GM18873 (cell line): ENCODE data around the gene ASB9.
"Not testable (repeated sequence)": the region's sequence is repeated elsewhere in the genome, so short reads cannot be mapped to it uniquely, and the experiment has no call there.

Experiments used
- ATAC-seq: cut with Tn5 transposase; IDR thresholded peaks from one replicate; pipeline ENCODE4 v1.9.1; 2021; ENCODE audit warnings: mild to moderate bottlenecking, moderate library complexity, moderate number of reproducible peaks; ENCODE audit not compliant: unreplicated experiment, low FRiP score

The ASB9 gene

GRCh38 chrX:15242899-15243555, 26.9 kb downstream of the ASB9 start:
- ATAC-seq = no peak

DNA sequence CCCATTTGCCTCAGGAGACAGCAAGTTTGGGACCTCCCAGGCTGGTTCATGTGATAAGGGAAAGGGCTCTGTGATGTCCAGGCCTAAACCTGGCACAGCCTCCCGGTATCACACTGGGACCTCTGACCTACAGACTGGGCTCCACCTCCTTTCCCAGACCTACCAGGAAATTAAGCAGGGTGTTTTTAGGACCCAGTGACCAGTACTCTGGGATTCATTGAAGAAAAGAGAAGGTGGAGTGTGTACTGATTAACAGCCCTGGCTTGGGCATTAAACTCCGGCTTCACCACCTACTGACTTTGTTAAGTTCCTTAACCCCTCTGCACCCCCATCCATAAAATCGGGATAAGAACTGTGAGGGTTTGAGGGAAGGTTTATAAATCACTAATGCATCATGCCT, 28.6 kb downstream of the ASB9 start:
- ATAC-seq = no peak

DNA sequence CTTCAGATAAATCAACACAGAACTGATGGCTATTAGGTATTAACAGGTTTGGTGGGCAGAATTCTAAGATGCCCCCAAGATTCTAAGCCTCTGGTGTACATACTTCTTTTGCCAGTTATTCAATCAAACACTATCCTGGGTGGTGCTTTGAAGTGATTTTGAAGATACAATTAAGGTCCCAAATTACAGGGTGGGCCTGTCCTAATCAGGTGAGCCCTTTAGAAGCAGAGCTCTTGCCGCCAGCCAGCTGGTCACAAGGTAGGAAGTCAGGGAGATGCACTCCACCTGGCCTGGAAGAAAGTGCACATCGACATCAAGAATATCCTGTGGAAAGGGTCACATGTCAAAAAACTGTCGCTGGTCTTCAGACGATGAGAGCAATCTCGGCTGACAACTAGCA, 29.5 kb downstream of the ASB9 start:
- ATAC-seq = no peak

- no peak for ATAC-seq
Observed at GRCh38 chrX:15236146-15236545, 33.7 kb downstream of the ASB9 start.

DNA sequence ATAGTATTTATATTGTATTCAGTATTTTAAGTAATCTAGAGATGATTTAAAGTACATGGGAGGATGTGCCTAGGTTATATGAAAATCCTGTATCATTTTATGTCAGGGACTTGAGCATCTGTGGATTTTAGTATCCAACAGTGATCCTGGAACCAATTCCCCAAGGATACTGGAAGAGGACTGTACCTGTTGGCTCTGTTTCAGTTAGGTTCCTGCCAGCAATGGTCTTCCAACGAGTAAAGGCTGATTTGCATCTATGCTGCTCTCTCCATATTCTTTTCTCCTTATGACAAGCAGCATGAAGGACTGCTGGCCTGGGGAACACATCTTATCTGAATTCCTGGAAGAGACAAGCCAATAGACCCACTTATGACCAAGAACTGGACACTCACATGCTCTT, 34.9 kb downstream of the ASB9 start:
- no peak for ATAC-seq

DNA sequence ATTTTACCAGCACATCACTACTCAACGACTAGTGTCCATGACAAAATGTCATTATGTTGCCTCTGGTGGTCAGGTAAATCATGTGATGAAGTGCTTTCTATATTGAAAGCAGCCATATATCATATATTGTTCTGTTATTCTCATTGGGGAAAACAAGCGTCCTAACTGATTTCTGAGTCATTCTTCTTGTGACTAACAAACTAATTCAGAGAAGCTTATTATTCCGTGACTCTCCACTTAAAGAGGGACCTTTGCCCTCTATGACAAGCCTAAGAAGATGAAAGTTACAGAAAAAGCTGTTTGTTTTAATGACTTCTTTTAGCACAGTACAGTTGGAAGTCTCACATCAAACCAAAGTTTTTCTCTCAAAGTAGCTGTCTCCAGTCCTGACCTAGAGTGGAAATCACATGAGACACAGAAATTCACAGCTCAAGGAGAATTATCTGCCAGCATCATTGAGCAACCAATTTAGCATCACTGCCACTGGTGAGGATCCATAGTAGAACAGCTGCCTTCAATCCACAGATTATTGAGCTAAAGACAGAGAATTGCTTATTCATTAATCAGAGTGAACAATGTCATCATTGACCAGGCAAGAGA, 36.4 kb downstream of the ASB9 start:
- ATAC-seq = no peak

DNA sequence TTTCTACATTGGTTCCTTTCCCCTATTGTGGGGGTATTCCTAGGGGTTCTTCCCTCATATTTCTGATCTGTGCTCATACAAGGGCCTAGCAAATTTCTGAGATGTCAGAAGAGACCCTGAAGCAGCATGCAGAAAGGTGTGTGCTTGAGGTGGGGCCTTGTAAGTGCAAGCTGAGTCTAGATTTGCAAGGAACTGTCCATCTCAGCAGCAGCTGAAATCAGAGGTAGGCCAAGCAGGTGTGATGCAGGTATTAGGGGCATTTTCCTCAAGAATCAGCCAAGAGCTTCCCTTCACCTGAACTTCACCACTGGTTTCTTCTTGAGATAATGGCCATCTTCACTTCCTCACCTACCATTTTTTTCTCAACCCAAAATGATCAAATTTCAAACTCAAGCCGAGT, 45.1 kb downstream of the ASB9 start:
- no peak for ATAC-seq

DNA sequence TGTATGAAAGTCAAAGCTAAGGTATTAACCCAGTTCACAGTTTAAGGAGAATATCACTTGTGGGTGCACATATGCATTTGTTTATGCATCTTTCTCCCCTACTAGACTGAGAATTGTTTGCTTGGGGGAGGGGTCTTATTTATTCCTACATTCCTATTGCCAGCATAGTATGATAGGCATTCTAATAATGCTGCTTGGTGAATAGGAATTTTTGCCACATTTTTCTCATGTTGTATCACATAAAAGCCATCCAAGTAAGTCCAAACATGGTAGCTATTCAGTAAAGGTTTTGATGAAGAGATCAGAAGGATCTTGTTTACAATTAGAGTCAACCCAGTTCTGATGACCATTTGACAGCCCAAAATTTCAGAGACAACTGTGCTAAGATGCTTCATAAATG, 48.6 kb downstream of the ASB9 start:
- no peak for ATAC-seq

DNA sequence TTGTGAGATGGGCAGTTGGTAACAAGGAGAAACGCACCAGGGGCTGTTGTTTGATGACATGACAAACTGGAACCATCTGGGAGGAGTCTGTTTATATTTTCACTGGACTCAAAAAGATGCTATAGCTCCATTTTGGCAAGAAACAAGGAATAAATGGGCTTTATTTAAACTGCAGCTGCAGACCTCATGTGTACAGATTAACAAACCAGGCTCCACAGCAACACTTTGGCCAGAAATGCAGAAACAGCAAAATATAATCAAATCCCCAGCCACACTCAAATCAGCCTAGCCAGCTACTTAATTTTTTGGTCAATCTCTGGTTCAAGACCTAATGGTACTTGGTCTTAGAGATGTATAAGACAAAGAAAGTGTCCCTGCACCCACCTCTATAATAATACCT, 52.7 kb downstream of the ASB9 start:
- no peak for ATAC-seq

- no peak for ATAC-seq
Observed at GRCh38 chrX:15216280-15216679, 53.6 kb downstream of the ASB9 start.

DNA sequence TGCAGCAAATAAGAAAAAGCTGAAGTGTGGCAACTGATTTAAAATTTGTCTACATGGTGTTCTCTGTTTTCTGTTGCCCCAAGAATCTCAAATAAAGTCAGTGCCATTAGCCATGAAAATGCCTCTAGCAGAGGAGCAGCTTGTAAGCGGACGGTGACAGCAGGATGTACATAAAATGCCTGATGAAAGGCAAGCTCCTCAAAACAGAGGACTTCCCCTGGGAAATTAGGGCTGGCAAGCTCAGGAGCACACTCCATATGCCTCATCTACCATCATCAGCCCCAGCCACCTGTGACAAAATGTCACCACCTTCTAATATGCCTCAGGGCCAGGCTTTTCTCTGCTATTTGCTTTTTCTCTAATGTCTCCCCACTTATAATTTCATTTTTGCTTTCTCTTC, 54.5 kb downstream of the ASB9 start:
- ATAC-seq = no peak

DNA sequence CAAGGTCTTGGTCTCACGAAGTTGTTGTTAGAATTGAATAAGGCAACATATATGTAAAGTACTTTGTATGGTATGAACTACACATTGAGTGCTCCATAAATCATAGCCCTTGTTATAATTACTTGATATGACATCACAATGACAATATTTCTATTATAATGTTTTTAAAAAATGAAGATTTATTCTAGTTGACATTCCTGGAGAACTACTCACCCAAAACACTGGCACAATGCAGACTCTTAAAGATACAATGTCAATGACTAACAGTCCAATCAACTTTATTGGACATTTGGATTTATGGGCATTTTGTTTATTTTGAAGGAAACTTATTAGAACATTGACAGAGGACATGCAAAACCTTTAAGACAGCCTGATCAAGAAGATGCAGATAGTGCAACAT, 55.3 kb downstream of the ASB9 start:
- ATAC-seq = no peak

DNA sequence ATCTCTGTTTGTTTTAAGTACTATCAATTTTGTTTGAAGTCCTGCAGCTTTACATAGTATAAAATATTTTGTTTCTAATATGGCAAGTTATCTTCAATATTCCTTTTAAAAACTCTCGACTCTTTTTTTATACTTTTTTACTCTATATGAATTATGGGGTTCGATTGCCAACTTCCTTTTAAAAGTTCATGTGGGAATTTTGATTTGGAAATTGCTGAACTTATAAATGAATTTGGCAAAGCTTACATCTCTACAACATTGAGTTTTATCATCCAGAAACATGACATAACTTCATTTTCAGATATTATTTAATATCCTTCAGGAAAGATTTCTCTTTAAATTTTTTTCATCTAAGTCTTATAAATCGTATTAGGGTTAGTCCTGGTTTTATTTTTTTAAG, 60.8 kb downstream of the ASB9 start:
- no peak for ATAC-seq

DNA sequence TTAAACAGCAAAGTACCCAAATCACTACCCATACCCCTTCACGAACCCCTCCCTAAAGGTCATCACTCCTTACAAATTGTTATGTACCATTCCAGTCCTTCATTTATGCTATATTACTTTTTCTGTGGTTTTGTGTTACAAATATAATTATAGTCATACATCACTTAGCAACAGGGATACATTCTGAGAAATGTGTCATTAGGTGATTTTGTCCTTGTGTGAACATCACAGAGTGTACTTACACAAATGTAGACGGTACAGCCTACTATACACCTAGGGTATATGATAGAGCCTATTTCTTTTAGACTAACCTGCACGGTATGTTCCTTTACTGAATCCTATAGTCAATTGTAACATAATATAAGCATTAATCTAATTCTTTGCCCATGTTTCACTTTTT, 61.9 kb downstream of the ASB9 start:
- ATAC-seq = no peak

GRCh38 chrX:15207384-15207783, 62.5 kb downstream of the ASB9 start:
- no peak for ATAC-seq

DNA sequence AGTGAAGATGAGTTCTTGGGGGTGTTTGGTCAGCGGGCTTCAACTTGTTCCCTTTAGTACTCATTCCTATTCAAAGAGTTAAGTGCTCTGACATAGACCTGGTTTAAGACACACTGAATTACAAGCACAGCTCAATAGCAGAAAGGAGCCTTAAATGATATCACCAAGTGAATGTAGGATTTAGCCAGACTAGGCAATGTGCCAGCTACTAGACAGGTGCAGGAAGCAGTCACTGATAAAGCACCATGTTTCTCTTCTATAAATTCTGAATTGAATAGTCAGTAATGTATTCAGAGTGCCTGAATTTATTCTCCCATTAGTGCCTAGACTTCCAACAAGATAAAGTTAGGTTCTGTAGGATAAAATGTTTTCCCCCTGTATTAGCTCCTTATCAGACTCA, 63.6 kb downstream of the ASB9 start:
- ATAC-seq = no peak

DNA sequence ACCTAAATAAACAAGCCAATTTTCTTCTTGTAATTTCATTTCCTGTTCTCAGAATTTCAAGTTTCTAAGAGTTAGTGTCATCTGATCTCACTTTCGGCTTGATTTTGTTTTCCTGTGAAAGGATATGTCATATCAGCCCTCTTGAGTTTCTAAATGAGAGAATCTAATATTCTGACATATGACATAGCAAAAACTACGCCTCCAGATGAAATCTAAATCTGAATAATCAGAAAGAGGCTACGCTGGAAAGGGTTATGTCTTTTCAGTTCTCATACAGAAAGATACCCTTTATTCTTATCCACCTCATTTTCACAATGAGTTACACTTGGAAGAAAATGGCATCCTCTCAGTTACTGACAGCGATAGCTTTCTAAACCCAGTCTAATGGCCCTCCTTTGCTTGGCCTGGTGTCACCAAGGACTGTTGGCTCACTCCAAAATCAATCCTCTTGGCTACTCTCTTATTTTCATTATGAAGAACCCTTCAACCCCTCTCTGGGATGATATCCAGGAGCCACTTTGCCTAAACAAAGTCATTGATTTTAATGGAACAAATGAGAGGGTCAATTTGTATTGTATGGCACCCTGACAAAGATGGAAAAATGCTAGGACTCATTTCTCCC, 65.6 kb downstream of the ASB9 start:
- peak; percentile 82 for ATAC-seq

DNA sequence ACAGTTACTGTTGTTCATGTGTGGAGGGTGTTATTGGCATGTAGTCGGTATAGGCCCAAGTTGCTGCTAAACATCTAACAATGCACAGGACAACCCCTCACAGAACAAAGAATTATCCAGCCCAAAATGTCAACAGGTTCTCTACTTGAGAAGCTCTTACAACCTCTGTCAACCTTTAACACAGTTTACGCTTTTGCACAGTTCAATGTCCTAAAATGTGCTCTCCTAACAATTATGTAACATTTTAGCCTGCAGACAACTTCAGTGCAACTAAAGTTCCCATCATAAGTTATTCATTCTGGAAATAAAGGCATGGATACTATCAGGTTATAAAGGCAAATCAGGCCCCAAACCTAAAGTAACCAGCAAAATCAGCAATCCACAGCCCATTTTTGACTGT, 66.2 kb downstream of the ASB9 start:
- no peak for ATAC-seq

DNA sequence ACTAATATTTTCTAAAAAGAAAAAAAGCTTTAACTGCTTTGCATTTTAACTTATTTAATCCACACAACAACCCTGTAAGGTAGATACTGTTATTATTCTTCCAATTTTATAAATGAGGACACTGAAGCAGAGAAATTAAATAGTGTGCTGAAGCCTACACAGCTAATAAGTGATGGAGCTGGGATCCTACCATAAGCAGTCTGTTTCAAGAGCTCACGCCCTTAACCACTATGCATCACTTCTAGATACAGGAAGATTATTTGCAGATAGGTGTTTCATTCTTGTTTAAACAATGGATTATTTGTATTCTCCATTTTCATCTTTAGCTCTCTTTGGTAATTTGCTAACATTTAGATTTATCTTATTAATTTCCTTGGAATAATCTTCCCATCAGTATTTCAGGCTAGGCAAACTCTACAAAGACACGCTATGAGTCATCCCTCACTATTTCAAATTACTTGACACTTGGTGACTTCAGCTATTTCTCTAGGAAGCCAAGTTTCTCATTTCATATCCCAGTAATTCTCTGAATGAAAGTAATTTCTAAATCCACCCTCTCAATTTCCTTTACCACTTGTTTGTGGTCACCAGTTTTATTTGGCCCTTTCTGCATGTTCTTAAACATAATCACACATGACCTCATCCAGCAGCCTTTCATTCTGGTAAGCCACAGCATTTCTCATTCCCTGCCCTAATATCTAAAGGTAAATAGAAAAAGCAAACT, 67.3 kb downstream of the ASB9 start:
- no peak for ATAC-seq

- no peak for ATAC-seq
Observed at GRCh38 chrX:15200871-15201270, 69.0 kb downstream of the ASB9 start.

DNA sequence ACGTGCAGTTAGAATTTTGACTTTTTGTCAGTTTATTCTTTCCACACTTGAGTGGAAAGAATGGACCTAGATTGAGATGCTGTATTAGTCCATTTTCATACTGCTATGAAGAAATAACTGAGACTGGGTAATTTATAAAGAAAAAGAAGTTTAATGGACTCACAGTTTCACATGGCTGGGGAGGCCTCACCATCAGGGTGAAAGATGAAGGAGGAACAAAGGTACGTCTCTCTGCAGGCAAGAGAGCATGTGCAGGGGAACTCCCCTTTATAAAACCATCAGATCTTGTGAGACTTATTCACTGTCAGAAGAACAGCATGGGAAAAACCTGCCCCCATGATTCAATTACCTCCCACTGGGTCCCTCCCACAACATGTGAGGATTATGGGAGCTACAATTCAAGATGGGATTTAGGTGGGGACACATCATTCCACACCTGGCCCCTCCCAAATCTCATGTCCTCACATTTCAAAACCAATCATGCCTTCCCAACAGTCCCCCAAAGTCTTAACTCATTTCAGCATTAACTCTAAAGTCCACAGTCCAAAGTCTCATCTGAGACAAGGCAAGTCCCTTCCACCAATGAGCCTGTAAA, 71.2 kb downstream of the ASB9 start:
- not testable (repeated sequence) for ATAC-seq
